ENCODE results near the gene RASGEF1C. TPM values are rescaled to one million over a fixed set of nuclear protein-coding genes. Genes with fewer than 3 reads are reported as not detected.

Gene RASGEF1C
- total RNA-seq, 1 donor from 2014 or later, result 0.13 TPM

DNA sequence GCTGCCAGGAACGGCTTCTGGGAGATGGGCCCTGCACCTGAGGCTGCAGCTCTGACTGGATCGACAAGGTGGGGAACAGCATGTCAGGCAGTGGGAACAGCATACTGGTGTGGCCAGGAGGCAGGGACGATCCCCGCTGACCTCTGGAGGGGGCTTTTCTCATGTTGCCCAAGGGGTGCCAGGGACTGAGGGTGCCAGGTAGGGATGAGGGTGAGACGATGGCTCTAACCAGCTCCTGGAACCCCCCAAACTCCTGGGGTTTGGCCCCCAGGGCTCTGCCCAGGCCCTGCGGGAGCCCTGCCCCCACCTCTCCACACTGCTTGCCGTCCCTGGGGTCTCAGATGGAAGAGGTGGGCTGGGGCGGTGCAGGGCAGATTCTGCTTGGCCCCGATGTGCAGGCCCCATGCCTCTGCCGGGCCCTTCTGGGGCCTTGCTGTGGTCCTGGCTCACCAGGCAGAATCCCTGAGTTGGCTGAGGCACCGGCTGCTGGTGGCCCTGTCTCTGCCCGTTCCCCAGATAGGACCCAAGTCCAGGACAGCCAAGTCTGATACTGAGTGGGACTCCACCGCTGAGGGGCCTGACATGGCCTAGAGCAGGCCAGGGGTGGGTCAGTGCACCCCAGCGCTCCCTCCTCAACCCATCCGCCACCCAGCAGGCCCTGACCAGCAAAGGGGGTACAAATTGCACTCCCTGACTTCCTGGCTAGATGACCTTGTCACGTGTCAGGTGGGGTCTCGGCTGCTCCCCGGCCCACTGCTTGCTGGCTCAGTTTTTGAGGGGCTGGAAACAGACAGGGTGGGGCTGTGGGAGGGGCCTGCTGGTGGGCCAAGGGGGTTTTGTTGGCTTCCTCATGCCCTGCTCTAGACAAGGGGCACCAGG lies 109.0 kb downstream of the RASGEF1C start:
- H3K27me3 ChIP-seq (ENCODE audit: control insufficient read depth, insufficient read depth, low read length), result no peaks in the 10 kb centered on the region

GRCh38 chr5:180098991-180099732 lies 109.8 kb downstream of the RASGEF1C start:
- Histone ChIP-seq H3K36me3 (ENCODE audit: control insufficient read depth, insufficient read depth, low read length) (no peaks in the 10 kb centered on the region), H3K4me3 (ENCODE audit: low read depth, low read length) (no peak overlapping the region), H3K27me3 (ENCODE audit: control insufficient read depth, insufficient read depth, low read length) (no peaks in the 10 kb centered on the region)
- DNase-seq (ENCODE audit: low read depth), result no peak
- no peak for TF ChIP-seq CTCF (IDR thresholded peaks at IDR 0.05; ENCODE audit: insufficient read depth, low read length, poor library complexity, severe bottlenecking)

More for the DNA sequence above, 109.0 kb downstream of the RASGEF1C start:
- TF ChIP-seq CTCF (IDR thresholded peaks at IDR 0.05; ENCODE audit: insufficient read depth, low read length, poor library complexity, severe bottlenecking), result no peak
- no peak for DNase-seq (ENCODE audit: low read depth)
- H3K36me3 ChIP-seq (ENCODE audit: control insufficient read depth, insufficient read depth, low read length), result no peaks in the 10 kb centered on the region
- no peak overlapping the region for H3K4me3 ChIP-seq (ENCODE audit: low read depth, low read length)

- TF ChIP-seq CTCF (IDR thresholded peaks at IDR 0.05; ENCODE audit: insufficient read depth, low read length, poor library complexity, severe bottlenecking), result no peak
- no peak for DNase-seq (ENCODE audit: low read depth)
- Histone ChIP-seq H3K4me3 (ENCODE audit: low read depth, low read length) (no peak overlapping the region), H3K36me3 (ENCODE audit: control insufficient read depth, insufficient read depth, low read length) (no peaks in the 10 kb centered on the region), H3K27me3 (ENCODE audit: control insufficient read depth, insufficient read depth, low read length) (no peaks in the 10 kb centered on the region)
Measured at GRCh38 chr5:180098526-180098925, 110.5 kb downstream of the RASGEF1C start.

- Histone ChIP-seq H3K36me3 (ENCODE audit: control insufficient read depth, insufficient read depth, low read length) (no peaks in the 10 kb centered on the region), H3K27me3 (ENCODE audit: control insufficient read depth, insufficient read depth, low read length) (no peaks in the 10 kb centered on the region), H3K4me3 (ENCODE audit: low read depth, low read length) (no peak overlapping the region)
- no peak for TF ChIP-seq CTCF (IDR thresholded peaks at IDR 0.05; ENCODE audit: insufficient read depth, low read length, poor library complexity, severe bottlenecking)
- DNase-seq (ENCODE audit: low read depth), result no peak
Measured at GRCh38 chr5:180097926-180098325, 111.1 kb downstream of the RASGEF1C start.

DNA sequence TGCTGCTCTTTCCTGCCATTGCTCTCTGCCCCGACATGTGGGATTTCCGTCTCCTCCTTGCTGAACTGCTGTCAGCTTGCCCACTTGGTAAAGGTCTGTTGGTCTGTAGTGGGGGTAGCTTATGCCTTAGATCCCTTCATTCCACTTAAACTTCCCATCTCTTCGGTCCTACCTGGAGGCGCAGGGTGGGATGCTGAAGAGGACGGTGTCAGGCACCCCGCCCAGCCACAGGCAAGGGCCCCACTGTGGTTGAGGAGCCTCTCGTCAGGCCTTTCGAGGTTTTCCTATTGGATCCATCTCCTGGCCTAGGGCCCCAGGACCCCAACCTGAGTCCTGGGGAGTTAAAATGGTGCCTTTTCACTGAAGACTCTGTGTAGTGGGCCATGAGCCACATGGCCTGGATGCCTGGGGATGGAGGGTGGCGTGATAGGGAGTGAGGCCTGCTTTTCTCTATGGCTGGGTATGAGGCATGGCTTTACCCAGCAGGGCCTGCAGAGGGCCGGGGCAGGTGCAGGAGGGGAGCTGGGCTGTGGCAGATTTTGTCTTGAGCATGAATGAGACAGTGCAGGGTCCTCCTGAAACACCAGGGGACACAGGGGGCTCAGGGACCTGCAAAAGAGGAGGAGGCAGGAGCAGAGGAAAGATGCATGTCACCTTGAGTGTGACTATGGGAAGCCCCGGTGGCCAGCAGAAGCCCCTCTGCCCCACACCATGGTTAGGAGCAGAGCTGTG lies 111.7 kb downstream of the RASGEF1C start:
- no peak overlapping the region for H3K4me3 ChIP-seq (ENCODE audit: low read depth, low read length)
- no peak for TF ChIP-seq CTCF (IDR thresholded peaks at IDR 0.05; ENCODE audit: insufficient read depth, low read length, poor library complexity, severe bottlenecking)
- H3K36me3 ChIP-seq (ENCODE audit: control insufficient read depth, insufficient read depth, low read length), result no peaks in the 10 kb centered on the region
- no peaks in the 10 kb centered on the region for H3K27me3 ChIP-seq (ENCODE audit: control insufficient read depth, insufficient read depth, low read length)
- DNase-seq (ENCODE audit: low read depth), result no peak

All from kidney epithelial cell (primary cell).